Right kidney (tissue), 1 donor: ENCODE data around the gene ZNF697.
"Not testable (repeated sequence)": the region's sequence is repeated elsewhere in the genome, so short reads cannot be mapped to it uniquely, and the experiment has no call there.

Source experiments
- DNase-seq: peaks from one replicate; pipeline ENCODE4 v3.0.0-alpha.2; 2016

ZNF697 gene

DNA sequence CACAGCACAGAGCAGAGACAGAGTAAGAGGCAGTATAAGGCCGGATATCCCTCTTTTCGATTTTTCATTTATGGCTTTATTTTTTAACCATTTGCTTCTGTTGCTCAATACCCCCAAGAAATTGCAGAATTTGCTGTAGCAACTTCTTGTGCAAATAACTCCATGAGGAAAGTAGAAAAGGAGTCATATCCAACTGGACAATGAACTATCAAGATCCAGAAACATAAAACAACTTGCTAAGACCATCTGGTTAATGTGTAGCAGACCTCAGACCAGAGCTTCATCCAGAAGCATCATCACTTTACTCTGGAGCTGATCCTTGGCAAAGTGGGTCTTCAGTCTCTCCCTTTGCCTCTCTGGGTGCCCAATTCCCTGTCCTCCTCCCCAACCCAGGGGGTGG lies 45.9 kb downstream of the ZNF697 start:
- no peak for DNase-seq

DNA sequence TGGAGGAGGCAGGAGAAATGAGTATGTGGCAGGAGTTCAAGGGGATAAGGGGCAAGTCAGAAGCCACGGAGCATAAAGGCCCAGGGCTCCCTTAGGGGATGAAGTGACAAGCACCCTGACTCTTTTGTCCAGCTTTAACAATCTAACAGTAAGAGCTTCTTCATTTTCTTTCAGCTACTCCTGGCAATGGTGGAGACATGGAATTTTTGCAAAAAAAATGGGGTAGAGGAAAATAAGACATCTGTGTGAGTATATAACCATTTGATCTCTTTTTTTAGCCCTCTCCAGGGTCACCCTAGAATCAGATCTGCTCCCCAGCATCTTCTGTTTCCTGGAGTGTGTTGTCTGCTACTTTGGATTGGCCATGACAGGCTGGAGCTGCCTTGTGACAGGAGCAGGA lies 47.1 kb downstream of the ZNF697 start:
- DNase-seq: no peak

DNA sequence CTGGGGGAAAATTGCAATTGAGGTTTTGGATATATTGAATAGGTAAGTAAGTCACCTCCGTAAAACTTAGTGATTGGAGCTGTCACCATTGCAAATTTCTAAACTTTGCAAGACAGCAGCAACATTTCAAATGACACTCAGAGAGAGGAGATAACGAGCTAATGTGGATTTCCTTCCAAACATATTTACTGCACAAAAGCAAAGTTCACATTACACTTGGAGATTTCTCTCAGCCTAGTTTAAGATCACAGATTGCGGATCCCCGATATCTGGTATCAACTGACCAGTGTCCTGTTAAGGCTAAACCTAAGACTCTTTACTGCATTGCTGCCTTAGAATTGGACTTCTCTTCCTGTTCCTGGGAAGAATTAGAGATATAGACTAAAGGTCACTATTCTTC lies 47.5 kb downstream of the ZNF697 start:
- no peak for DNase-seq

- no peak for DNase-seq
Observed at GRCh38 chr1:119595606-119596005, 52.5 kb downstream of the ZNF697 start.

GRCh38 chr1:119595168-119595567 lies 52.9 kb downstream of the ZNF697 start:
- no peak for DNase-seq

GRCh38 chr1:119594376-119594775 lies 53.7 kb downstream of the ZNF697 start:
- DNase-seq: no peak

- no peak for DNase-seq
Observed at GRCh38 chr1:119593805-119594204, 54.3 kb downstream of the ZNF697 start.

DNA sequence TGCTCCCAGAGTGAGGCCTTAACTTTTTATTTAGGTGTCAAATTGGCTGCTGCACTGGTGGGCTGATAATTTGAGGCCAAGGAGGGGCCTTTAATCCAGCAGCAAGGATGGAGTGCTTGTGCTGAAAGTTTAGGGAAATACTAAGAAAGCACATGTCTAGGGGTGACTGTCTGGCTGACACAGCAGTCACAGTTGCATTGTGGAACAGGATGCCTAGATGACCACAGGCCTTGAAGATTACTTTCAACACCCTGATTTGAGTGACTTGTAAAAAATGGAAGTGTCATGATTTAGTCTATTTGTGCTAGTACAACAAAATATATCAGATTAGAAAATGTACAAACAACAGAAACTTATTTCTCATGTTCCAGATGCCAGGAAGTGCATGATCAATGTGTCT lies 57.7 kb downstream of the ZNF697 start:
- DNase-seq: no peak

- DNase-seq: no peak
Observed at GRCh38 chr1:119588621-119589020, 59.4 kb downstream of the ZNF697 start.

- DNase-seq: peak; percentile 32
Observed at GRCh38 chr1:119587341-119587740, 60.7 kb downstream of the ZNF697 start.

DNA sequence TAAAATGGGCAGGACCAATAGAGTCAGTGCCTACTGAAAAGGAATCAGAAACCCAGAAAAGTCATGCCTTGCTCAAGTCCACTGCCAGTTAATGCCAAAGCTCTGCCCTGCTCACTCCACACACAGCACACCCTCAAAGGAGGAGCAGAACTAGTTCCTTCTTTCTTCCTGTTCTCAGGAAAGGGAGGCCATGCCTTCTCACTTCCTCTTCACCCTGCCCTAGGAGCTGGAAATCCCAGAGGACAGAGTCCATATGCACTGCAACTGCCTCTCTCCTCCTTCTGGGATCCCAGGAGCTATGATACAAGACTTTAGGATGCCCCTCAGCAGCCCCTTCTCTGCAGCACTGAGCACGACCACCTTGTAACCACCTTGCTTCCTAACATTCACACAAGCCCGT lies 62.3 kb downstream of the ZNF697 start:
- not testable (repeated sequence) for DNase-seq

DNA sequence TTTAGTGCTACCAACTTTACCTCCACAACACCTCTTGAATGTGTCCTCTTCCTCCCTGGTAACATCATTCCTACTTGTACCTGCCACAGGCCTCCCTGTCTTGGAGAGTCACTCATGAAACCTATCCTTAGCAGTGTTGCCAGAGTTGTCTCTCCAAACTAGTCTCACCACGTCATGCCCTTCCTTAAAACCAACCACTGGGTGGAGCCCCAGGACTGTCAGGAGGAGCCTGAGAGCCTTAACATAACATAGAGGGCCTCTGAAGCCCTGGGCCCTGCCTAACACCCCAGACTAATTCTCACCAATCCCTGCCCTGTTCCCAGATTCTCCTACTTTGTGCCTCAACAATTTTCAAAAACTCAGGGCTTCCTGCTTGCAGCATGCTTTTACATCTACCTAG lies 65.3 kb downstream of the ZNF697 start:
- DNase-seq: peak; percentile 44

- not testable (repeated sequence) for DNase-seq
Observed at GRCh38 chr1:119581076-119581475, 67.0 kb downstream of the ZNF697 start.

DNA sequence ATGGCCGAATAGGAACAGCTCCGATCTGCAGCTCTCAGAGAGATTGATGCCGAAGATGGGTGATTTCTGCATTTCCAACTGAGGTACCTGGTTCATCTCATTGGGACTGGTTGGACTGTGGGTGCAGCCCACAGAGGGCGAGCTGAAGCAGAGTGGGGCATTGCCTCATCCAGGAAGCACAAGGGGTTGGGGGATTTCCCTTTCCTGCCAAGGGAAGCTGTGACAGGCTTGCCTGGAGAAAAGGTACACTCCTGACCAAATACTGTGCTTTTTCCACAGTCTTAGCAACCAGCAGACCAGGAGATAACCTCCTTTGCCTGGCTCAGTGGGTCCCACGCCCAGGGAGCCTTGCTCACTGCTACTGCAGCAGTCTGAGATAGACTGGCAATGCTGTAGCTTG lies 74.2 kb downstream of the ZNF697 start:
- DNase-seq: no peak

DNA sequence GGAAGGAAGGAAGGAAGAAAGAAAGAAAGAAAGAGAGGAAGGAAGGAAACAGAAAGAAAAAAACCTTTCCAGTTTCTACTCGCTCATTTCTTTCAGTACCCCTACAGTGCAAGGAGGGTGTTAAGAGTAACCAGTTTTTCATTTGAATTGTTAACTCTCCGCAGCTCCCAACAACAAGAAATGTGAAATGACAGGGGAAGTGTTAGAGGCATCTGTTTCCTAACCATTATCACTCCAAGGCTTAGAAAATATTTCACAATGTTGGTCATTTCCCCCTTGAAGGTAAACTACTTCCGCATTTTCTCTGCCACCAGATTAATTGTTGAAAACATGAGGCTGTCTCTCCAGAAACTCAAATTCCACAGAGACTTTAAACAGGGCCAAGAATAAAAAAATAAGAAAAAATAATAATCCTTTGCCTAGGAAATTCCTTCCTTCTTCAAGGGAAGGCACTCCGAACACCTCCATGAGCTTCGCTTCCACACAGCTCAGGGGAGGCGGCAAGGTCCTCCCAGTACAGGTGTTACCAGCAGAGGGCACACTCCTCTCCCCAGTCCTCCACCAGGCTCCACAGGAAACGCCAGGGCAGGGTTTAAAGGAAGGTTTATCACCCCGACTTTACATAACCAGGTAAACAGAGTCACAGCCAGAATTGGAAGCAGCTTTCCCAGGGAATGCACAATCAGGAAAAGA lies 78.0 kb downstream of the ZNF697 start:
- not testable (repeated sequence) for DNase-seq
